Pancreas (tissue), 10 donors: ENCODE data around the gene C1GALT1C1L. TPM values are rescaled to one million over a fixed set of nuclear protein-coding genes. Genes with fewer than 3 reads are reported as not detected.

Experiments used
- ATAC-seq, 4 donors: fragments of 200-7000 bp; cut with Tn5 transposase; one replicate each; pipeline versions ENCODE4 v1.8.0 to v1.9.1; 2020; ENCODE audit warnings: mild to moderate bottlenecking in 4 of 4, moderate library complexity in 4 of 4
- DNase-seq, 6 donors: peaks; one replicate each; pipeline ENCODE4 v3.0.0-alpha.2; 2020
- FAIRE-seq: peaks from 2 replicates; lab custom pipeline; 2012; peaks lifted over from hg19 to GRCh38; lab: Jason Lieb, UNC
- H3K27ac ChIP-seq, 4 donors: fragments of 200-600 bp; sonication (generic); 1 replicate in 3 of 4; 2 replicates in 1 of 4; pipeline versions ENCODE4 v1.5.0 to v1.8.0; 2020
- H3K27me3 ChIP-seq, 4 donors: fragments of 200-600 bp; one replicate each; pipeline ENCODE4 v1.8.0; 2021
- H3K36me3 ChIP-seq, 3 donors: fragments of 200-600 bp; sonication (generic) in 1 of 3; one replicate each; pipeline versions ENCODE4 v1.5.0 to v1.8.0; 2020 to 2021
- H3K4me1 ChIP-seq, 3 donors: fragments of 200-600 bp; one replicate each; pipeline ENCODE4 v1.8.0; 2021
- H3K4me3 ChIP-seq, 4 donors: fragments of 200-600 bp; sonication (generic) in 2 of 4; one replicate each; pipeline versions ENCODE4 v1.5.0 to v1.8.0; 2020 to 2021
- H3K9me3 ChIP-seq, 4 donors: fragments of 200-600 bp; one replicate each; pipeline ENCODE4 v1.8.0; 2021
- CTCF ChIP-seq, 4 donors: fragments of 200-600 bp; sonication (generic) in 3 of 4; IDR thresholded peaks; one replicate each; pipeline versions ENCODE4 v1.5.0 to v1.8.0; 2021; ENCODE audit warnings: antibody characterized with exemption in 4 of 4
- WGBS, 2 donors: extraction: QIAGEN DNeasy Blood & Tissue Kit; methylation state at CpG; one replicate each; pipeline ENCODE4 v1.1.7; 2013; 5-methylcytosine and 5-hydroxymethylcytosine counted together
- intact Hi-C, 3 donors: fragments of 100-400 bp; cut with DNase I; formaldehyde crosslinking; loops; one replicate each; pipeline versions ENCODE4 v1.11.1 to v1.14.2; 2022
- polyA plus RNA-seq, 2 donors: library from polyadenylated mRNA; stranded (reverse); fragments of 200-250 nt; gene quantifications; one replicate each; pipeline ENCODE4 v1.2.3, GENCODE V29; 2013
- total RNA-seq, 6 donors: library from RNA; stranded (reverse); fragmentation: NEBNext Ultra II Directional in 4 of 6; extraction: Animal tissue kit (Norgen Biotek cat#: 25700) in 4 of 6; gene quantifications; one replicate each; pipeline versions ENCODE4 v1.2.1 to v1.2.4, GENCODE V29; 2021 to 2023
- donor health status: healthy with polysubstance abuse.
- donor health status: DM: no; HTN: no; CAD: no; lungs with moderate emphysema.
- donor health status: DM: no; HTN: no; CAD: no.
- donor health status: control.
- donor health status: control.
- donor health status: Bipolar disorder and iron deficiency.
- donor health status: DM: yes; HTN: yes; CAD: no.
- donor health status: DM: no; HTN: no; CAD: no.
- donor health status: DM: no; HTN: no; CAD: no.
- donor health status: DM: yes; HTN: yes; CAD: no.

Gene C1GALT1C1L
- total RNA-seq: 1 to 10 TPM in 1 of 6 donors, under 1 TPM in 5; 0.16 to 1.0 (median 0.25) TPM
- polyA plus RNA-seq: 1 to 10 TPM in 1 of 2 donors, under 1 TPM in 1; 0.30 to 1.2 TPM

- FAIRE-seq (peak; percentile 56), DNase-seq (peak; percentile 50 to 82 (median 72)), ATAC-seq (peak; percentile 98 to 100 (median 99))
- Histone ChIP-seq H3K4me1 (no peaks in the 10 kb centered on the region), H3K27ac (no peak within 1 kb of the TSS), H3K36me3 (no peaks in the 10 kb centered on the region), H3K4me3 (peak within 1 kb of the TSS; percentile 30 to 47 (median 38)), H3K27me3 (no peaks in the 10 kb centered on the region), H3K9me3 (no peaks in the 10 kb centered on the region)
- intact Hi-C loops: no loop called here
- TF ChIP-seq CTCF (IDR thresholded peaks at IDR 0.05): no peak
- 6 to 8% methylated on average over 21 to 27 of the region's 27 CpGs for WGBS, 2 donors
Observed at GRCh38 chr2:43676322-43677050, at the start of gene C1GALT1C1L. TSS of gene C1GALT1C1L (minus strand) at chr2:43676429. CDS start at chr2:43676322, 107 bp downstream.

GRCh38 chr2:43725711-43726246, 49.5 kb upstream of the C1GALT1C1L start:
- FAIRE-seq (no peak), ATAC-seq (no peak), DNase-seq (no peak)
- Histone ChIP-seq H3K27ac (no peak overlapping the region), H3K4me3 (no peak overlapping the region), H3K36me3 (peaks cover 0 to 4% (median 0%) of the 10 kb centered on the region in 3 donors), H3K27me3 (peaks cover 0 to 3% (median 0%) of the 10 kb centered on the region in 4 donors), H3K9me3 (no peaks in the 10 kb centered on the region), H3K4me1 (no peaks in the 10 kb centered on the region)
- no peak for TF ChIP-seq CTCF (IDR thresholded peaks at IDR 0.05)
- 97% methylated on average over 3 of the region's 3 CpGs for WGBS, 2 donors
- intact Hi-C loops: no loop called here

GRCh38 chr2:43724728-43725526, 48.7 kb upstream of the C1GALT1C1L start:
- FAIRE-seq: no peak
- no peak for ATAC-seq
- Histone ChIP-seq H3K27ac (no peak overlapping the region), H3K4me3 (no peak overlapping the region), H3K4me1 (no peaks in the 10 kb centered on the region), H3K27me3 (peaks cover 0 to 3% (median 0%) of the 10 kb centered on the region in 4 donors), H3K9me3 (no peaks in the 10 kb centered on the region), H3K36me3 (peaks cover 0 to 4% (median 0%) of the 10 kb centered on the region in 3 donors)
- intact Hi-C loops: no loop called here
- DNase-seq: no peak
- WGBS, 2 donors: 43 to 58% methylated on average over 4 of the region's 4 CpGs
- no peak for TF ChIP-seq CTCF (IDR thresholded peaks at IDR 0.05)

- Histone ChIP-seq H3K9me3 (no peaks in the 10 kb centered on the region), H3K4me1 (no peaks in the 10 kb centered on the region), H3K27ac (no peak overlapping the region), H3K27me3 (no peaks in the 10 kb centered on the region), H3K4me3 (no peak overlapping the region), H3K36me3 (no peaks in the 10 kb centered on the region)
- no peak for TF ChIP-seq CTCF (IDR thresholded peaks at IDR 0.05)
- ATAC-seq (no peak), DNase-seq (no peak), FAIRE-seq (no peak)
- WGBS, 2 donors: 78 to 79% methylated on average over 5 of the region's 5 CpGs
- intact Hi-C loops: no loop called here
Observed at GRCh38 chr2:43718530-43719124, 42.4 kb upstream of the C1GALT1C1L start.
